HG03175 (cell line): Measurements from ENCODE around the gene ZNF212.
A peak's percentile ranks its signal among the peaks of the same experiment; 100 is the strongest.
"Not testable (repeated sequence)": the region's sequence is repeated elsewhere in the genome, so short reads cannot be mapped to it uniquely, and the experiment has no call there.

Source experiments
- ATAC-seq: cut with Tn5 transposase; IDR thresholded peaks from one replicate; pipeline ENCODE4 v1.9.1; 2021; ENCODE audit warnings: mild to moderate bottlenecking, moderate library complexity; ENCODE audit not compliant: unreplicated experiment

Gene ZNF212

GRCh38 chr7:149251518-149251917 is 12.1 kb downstream of the ZNF212 start:
- not testable (repeated sequence) for ATAC-seq

GRCh38 chr7:149252378-149252777 is 12.9 kb downstream of the ZNF212 start:
- ATAC-seq = no peak

GRCh38 chr7:149253665-149254064 is 14.2 kb downstream of the ZNF212 start:
- no peak for ATAC-seq

- no peak for ATAC-seq
Observed at GRCh38 chr7:149254181-149254858, 14.9 kb downstream of the ZNF212 start.

- ATAC-seq = no peak
Observed at GRCh38 chr7:149255174-149255573, 15.7 kb downstream of the ZNF212 start.

GRCh38 chr7:149256568-149256967 is 17.1 kb downstream of the ZNF212 start:
- no peak for ATAC-seq

GRCh38 chr7:149257146-149257545 is 17.7 kb downstream of the ZNF212 start:
- no peak for ATAC-seq

- no peak for ATAC-seq
Observed at GRCh38 chr7:149261316-149261828, 21.9 kb downstream of the ZNF212 start.

- ATAC-seq = peak; percentile 80
Observed at GRCh38 chr7:149261829-149262617, 22.6 kb downstream of the ZNF212 start, which contains the start of gene ZNF783. TSS of gene ZNF783 (plus strand) at chr7:149262196. CDS start at chr7:149262334, 138 bp downstream.

GRCh38 chr7:149266451-149266850 is 27.0 kb downstream of the ZNF212 start:
- no peak for ATAC-seq

GRCh38 chr7:149267733-149268132 is 28.3 kb downstream of the ZNF212 start:
- ATAC-seq = no peak

GRCh38 chr7:149274424-149274823 is 35.0 kb downstream of the ZNF212 start:
- not testable (repeated sequence) for ATAC-seq

GRCh38 chr7:149277871-149278270 is 38.4 kb downstream of the ZNF212 start:
- ATAC-seq = no peak

- ATAC-seq = no peak
Observed at GRCh38 chr7:149278396-149278795, 38.9 kb downstream of the ZNF212 start.

GRCh38 chr7:149279111-149279743 is 39.8 kb downstream of the ZNF212 start:
- ATAC-seq = no peak

GRCh38 chr7:149280151-149280550 is 40.7 kb downstream of the ZNF212 start:
- ATAC-seq = no peak

- ATAC-seq = no peak
Observed at GRCh38 chr7:149280661-149281507, 41.4 kb downstream of the ZNF212 start.

GRCh38 chr7:149281508-149282330 is 42.3 kb downstream of the ZNF212 start:
- ATAC-seq = no peak

- no peak for ATAC-seq
Observed at GRCh38 chr7:149282331-149282655, 42.8 kb downstream of the ZNF212 start.

- no peak for ATAC-seq
Observed at GRCh38 chr7:149283321-149283720, 43.9 kb downstream of the ZNF212 start.
